GM12864 (cell line): ENCODE data around the gene SNORC.

ENCODE experiments used
- DNase-seq: peaks from one replicate; pipeline ENCODE4 v3.0.0-alpha.2; 2011; ENCODE audit warnings: low read depth
- H3K4me3 ChIP-seq: 2 replicates; pipeline ENCODE4 v1.5.1; 2011; ENCODE audit warnings: mild to moderate bottlenecking, low read depth, low read length, control low read depth
- CTCF ChIP-seq: IDR thresholded peaks from 2 replicates; pipeline ENCODE4 v1.5.1; 2011; ENCODE audit warnings: low read depth, mild to moderate bottlenecking, moderate library complexity, low read length, control low read depth, inconsistent platforms; ENCODE audit errors: missing control alignments

SNORC gene

DNA sequence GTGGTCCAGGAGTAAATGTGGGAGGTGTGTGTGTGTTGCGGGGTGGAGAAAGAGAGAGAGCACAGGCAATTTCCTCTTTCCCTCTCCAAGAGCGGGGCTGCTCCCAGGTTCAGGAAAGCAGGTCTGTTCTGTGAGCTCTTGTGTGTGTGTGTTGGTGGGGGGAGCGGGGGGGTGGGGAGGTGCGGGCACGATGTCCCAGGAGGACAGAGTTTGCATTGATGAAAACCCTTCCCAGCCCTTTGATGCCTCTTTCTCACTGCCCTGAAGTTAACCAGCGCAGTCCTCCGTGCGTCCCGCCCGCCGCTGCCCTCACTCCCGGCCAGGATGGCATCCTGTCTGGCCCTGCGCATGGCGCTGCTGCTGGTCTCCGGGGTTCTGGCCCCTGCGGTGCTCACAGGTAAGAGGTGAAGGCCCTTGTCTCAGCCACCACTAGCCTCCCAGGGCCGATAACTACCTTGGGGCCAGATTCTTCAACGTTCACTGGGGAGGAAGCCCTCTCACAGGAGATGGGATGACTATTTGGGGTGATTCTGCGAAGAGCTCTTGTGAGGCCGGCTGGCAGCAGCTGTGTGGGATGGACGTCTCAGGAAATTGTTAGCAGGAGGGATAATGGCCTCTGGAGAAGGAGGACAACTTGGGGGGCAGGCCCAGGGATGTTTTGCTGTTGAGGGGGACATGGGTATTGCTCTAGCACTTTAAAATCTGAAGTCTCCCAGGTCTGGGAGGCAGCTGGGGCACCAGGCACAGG, at the start of gene SNORC:
TSS of gene SNORC (plus strand) at position 247 of the 748 bp plus-strand sequence. CDS start at position 325, 78 bp downstream.
- H3K4me3 ChIP-seq: no peak within 1 kb of the TSS
- no peak for TF ChIP-seq CTCF
- no peak for DNase-seq

GRCh38 chr2:232829988-232830387, 40.1 kb upstream of the SNORC start:
- TF ChIP-seq CTCF: no peak
- H3K4me3 ChIP-seq: no peak overlapping the region
- DNase-seq: no peak

DNA sequence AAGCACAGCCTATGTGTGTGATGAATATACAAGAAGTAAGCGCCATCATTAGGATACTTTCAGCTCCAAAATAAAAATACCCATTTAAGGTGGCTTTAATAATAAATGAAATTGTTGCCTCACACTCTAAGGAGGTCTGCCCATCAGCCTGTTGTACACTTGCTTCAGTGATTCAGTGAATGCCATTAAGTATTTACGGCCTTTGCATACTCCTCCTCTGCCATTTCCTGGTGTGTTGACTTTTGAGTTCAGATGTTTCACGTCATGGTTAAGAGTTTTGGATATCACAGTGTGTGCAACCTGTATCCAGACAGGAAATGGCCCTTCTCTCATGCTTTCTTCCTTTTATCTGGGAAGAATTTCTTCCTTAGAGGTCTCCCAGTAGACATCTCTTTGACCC, 38.6 kb upstream of the SNORC start:
- no peak for TF ChIP-seq CTCF
- DNase-seq: no peak
- no peak overlapping the region for H3K4me3 ChIP-seq

DNA sequence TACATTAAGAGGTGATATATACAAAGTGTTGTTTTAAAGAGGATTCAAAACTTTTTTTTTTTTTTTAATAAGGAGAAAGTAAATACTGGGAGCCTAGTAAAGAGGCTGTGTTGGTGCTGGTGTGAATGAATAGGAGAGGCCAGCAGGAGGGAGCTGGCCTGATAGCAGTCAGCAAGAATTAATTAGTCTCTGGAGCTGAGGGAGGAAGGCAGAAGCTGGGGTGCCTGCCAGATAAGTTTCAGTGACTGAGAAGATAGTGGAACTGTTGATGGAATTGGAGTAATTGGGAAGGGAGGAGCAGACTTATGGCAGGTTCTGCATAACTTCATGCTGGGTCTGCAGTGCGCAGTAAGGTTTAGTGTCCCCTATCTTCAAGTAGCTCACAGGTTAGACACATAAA, 36.2 kb upstream of the SNORC start:
- no peak for TF ChIP-seq CTCF
- no peak for DNase-seq
- H3K4me3 ChIP-seq: no peak overlapping the region

DNA sequence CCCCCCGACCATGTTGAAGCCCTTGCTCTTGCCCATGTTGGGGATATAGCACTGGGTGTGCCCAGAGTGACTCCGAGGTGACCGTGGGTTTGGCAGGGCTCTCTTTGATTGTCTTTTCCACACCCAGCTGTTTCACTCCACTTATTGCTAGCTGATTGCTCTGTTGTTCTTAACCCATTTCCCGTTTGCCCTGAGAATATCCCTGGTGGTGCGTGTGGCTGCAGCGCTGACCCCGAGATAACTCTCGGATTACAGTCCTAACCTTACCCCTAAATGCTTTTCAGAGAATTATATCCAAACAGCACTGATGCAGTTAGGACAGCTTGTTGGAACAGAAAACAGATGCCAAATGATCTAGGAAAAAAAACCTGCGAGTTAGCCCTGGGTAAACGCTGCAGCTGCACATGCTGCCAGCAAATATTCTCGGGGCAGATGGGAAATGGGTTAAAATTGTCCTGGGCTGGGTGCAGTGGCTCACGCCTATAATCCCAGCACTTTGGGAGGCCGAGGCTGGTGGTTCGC, 34.3 kb upstream of the SNORC start:
- H3K4me3 ChIP-seq: no peak overlapping the region
- no peak for DNase-seq
- no peak for TF ChIP-seq CTCF

DNA sequence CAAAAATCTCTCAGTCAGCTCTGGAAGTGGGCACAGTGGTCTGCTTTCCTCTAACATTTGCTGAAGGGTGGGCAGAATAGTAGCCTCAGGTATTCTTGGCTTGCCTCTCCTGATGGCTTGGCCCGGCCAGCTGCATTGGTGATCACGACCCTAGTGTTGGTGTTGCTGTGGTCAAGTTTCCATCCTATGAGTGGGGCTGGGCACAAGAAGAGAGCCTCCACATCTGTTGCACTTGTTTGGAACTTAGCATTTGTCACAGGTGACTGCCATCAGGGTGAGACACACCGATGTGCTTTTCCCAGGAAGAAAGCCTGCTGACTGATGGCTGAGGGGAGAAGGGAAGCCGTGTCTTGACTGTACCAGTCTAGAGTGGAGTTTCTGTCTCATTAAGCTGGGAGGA, 33.1 kb upstream of the SNORC start:
- DNase-seq: no peak
- H3K4me3 ChIP-seq: no peak overlapping the region
- no peak for TF ChIP-seq CTCF

DNA sequence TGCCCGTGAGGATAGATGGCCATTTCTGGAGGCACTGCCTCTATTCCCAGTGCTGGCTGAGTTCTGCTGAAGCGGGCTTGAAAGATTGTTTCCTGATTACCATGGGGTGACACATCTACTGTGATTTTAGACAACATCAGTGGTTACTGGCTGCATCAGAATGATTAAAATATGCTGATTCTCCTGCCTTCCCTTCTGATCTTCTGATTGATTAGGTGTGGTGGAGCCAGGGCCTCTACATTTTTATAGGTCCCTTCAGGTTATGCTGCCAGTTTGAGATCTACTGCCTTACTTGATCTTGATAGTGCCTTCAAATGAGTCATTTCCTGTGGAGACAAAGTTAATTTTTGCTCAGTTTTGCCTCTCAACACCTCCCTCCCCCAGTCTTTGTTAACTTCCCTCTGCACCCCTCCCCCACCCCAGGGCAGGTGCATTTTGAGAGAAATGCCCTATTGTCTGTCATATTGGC, 31.6 kb upstream of the SNORC start:
- peak; percentile 36 for DNase-seq
- H3K4me3 ChIP-seq: no peak overlapping the region
- TF ChIP-seq CTCF: no peak
